HCEC 1CT (cell line): ENCODE results near the gene IL22RA1.

Experiments used
- DNase-seq: peaks from one replicate; pipeline ENCODE4 v3.0.0-alpha.2; 2017

The IL22RA1 gene

DNA sequence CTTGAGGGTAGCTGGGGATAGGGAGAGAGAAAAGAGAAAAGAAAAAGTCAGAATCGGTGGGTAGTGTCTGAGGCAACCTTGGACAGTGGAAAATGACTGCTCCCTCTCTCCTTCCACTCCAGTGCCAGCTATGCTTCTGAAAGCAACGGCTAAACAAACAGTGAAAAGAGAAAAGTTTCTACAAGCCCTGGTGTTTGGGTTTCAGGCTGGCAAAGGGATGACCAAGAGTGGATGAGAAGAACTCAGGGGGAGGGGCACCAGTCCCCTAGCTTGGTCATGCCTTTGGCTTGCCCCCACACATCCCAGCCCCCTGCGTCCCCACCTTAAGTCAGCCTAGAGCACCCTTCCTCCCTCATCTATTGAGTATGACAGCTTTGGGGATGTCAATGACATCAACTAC is 8.6 kb downstream of the IL22RA1 start:
- DNase-seq, result no peak

DNA sequence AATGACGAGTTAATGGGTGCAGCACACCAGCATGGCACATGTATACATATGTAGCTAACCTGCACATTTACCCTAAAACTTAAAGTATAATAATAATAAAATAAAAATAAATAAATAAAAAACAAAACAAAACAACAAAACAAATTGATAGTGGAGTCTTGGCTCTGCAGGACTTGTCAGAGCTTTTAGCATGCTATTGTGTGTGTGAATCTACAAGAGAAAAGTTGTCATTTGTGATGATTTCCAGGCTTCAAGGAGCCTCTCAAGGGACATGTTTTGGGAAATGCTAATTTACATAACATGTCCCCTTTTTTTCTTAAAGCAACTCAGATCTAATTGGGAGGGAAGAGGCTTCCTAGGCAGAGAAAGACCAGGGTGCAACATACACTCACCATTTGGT is 9.1 kb downstream of the IL22RA1 start:
- no peak for DNase-seq

DNA sequence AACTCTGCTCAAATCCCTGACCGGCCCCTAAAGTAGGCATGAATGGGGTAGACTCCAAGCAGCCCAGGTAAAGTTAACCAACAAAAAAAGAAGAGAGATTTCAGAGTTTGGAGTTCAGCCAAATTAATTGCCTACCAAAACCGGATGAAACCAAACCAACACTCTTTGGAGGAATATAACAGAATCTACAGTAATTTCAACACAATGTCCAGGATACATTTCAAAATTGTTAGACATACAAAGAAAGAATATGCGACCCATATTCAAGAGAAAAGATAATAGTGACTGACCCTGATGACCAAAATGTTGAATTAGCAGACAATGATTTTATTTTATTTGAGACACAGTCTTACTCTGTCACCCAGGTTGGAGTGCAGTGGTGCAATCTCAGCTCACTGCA is 12.6 kb downstream of the IL22RA1 start:
- DNase-seq, result no peak

DNA sequence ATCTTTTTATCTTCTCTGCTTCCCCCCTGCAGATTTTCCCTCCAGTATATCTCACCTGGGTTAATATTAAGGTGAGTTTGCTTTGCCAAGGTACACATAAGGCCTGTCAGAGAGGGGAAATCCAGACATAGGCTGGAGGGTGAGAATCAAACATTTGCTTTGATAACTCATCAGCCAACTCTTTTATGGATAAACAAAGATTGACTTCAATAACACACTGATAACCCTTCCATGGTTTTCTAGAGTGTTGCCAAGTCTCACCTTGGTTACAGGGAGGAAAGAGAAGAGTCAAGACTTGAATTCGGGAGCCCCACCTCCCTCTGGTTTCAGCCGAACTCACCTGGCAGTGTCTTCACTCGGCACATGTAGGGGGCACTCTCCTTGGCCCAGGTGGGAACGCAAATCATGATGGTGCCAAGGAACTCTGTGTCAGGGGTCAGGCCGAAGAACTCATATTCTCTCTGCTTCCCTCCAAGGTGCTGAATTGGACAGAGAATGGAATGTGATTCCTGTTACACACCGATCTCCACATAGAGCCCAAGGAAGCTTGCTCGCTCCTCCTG is 15.1 kb downstream of the IL22RA1 start:
- no peak for DNase-seq

DNA sequence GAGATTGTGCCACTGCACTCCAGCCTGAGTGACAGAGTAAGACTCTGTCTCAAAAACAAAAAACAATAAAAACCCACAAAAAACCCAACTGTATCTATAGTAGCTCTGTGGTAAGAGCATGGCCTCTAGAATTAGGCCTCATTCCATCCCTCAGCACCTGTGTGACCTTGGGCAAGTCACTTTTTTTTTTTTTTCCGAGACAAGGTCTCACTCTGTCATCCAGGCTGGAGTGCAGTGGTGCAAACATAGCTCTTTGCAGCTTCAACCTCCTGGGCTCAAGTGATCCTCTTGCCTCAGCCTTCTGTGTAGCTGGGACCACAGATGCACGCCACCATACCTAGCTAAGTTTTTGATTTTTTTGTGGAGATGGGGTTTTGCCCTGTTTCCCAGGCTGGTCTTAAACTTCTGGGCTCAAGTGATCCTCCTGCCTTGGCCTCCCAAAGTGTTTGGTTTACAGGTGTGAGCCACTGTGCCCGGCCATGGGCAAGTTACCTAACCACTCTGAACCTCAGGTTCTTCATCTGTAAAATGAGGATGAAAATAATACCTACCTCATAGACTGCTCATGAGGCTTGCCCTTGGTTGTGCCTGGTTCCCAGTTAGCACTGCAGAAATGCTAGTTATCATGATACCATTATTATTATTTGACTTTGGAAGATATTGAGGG is 15.7 kb downstream of the IL22RA1 start:
- no peak for DNase-seq

DNA sequence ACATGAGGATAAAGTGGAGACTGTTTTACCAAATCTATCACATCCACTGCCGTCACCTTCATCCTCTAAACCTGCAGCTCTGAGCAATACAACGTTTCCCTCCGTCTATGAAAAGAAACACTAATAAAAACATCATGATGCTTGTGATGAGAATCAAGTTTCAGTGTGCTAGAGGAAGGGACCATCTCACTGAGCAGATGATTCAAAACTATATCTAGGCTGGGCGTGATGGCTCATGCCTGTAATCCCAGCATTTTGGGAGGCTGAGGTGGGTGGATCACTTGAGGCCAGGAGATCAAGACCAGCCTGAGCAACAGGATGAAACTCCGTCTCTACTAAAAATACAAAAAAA is 16.3 kb downstream of the IL22RA1 start:
- DNase-seq, result peak; percentile 15

DNA sequence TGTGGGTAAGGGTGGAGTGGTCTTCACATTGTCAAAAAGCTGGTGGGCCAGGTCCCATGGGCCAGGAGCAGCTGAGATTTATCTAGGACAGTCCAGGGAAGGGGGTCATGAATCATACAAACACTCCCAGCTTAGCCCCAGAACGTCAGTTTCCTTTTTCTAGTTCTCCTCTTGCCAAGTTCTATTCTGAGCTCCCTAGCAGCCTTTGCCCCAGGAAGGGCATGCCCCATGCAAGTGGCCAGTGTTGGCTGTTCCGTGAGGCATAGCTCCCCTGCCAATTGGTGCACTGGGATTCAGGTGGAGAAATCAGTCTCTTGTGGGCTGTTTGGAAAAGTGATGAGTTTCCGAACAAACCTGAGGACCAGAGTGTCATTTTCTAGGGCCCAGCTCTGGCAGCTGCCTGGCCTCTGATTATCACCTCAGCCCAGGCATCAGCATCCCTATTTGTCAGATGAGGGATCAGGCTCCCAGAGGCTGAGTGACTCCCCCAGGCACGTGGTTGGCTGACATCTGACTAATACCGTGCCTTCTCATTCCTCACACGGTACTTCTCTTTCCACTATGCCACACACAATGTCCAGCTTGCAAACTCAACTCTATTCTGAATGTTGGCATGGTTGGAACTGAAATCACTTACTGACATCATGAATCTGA is 16.8 kb downstream of the IL22RA1 start:
- DNase-seq, result peak; percentile 62

DNA sequence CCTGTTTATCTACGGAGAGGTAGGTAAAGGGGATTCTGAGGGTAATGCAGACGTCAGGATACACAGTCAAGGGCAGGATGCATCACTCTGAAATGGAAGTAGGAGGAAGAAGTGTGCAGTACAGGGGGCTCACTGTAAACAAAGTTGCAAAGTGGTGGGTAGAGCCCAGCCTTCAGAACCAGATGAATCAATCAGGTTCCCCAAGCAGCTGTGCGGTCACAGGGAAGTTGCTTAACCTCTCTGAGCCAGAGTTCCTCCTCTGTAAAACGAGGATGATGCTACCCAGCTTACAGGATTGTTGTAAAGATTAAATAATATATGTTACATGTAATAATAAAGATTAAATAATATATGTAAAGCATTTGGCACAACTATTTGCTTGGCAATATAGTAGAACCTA is 17.5 kb downstream of the IL22RA1 start:
- DNase-seq, result no peak

DNA sequence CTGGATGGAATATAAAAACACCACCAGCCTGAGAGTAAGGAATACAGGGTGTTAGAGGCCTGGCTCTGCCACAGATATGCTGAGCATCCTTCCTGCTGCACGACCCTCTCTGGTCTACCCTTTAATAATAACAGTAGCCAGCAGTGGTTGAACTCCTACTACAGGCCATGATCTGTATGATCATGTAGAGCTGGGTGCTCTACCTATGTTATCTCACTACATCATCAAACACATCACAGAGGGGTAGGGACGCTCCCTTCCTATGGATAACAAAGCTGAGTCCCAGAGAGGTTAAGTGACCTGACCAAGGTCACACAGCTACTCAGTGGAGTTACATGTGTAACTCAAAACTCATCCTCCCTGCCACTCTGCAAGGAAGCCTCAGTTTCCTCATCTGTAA is 18.0 kb downstream of the IL22RA1 start:
- no peak for DNase-seq

DNA sequence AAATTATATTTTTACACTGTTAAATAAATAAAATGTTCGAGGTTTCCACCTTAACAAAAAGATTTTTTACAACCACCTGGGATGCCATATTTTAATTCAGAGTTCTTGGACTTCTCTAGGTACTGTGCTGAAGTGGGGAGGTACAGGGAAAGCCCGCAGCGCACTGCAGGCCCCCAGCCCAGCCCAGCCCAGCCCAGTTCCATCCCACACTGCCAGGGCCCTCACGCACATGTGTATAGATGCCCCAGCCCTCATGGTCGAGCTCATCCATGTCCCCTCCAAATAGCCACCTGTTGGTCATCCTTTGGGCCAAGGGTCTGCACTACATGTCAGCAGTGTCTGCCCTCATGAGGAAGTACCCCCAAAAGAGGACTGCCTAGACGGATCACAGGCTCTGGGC is 19.3 kb downstream of the IL22RA1 start:
- no peak for DNase-seq

DNA sequence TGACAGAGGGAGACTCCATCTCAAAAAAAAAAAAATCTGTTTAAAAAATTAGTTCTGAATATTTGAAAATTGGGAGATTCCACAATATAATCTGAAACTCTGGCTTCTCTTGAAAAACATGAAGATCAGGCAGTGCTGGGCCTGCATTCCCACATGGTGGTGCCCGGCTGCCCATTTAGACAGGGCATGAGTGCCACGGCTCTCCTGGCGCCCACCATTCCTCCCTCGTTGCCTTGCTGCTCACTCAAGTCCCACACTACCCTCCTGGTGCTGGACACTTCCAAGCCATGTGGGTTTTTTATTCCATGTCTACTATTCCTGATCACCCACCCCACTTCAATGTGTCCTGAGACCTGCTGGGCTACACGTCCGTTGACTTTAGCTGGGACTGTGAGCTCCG is 20.2 kb downstream of the IL22RA1 start:
- DNase-seq, result no peak

DNA sequence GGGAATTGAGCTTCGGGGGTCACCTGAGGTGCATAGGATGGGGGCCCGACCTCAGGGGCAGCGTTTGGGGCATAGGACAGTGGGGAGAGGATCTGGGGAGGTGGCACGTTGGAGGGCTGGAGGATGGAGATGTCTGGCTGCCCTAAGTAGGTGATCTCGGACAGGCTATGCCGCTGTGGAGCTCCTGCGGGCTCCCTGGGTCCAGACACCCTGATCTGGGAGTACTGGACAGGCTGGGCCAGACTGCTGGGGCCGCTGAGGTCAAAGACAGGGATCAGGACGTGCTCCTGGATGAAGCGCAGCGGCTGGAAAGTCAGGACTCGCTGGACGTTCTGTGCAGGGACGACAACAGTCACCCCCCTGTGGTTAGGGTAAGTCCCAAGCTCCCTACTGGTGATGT is 21.5 kb downstream of the IL22RA1 start:
- DNase-seq, result no peak

DNA sequence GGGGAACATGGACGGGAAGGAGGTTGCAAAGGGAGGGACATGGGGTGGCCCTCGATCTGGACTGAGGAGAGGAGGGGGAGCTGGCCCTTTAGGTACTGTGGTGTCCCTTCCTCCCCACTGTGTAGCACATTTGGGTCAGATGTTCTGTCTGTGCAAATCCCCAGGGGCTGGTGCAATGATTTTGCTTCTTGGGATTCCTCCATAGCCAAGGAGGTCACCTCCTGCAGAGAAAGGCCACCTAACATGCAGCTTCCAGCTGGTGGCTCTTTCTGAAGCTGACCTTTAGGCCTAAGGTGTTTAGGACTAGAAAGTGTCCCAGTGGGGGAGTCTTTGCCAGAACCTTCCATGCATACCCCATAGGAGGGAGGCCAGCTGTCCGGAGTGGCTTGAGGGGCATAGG is 22.0 kb downstream of the IL22RA1 start:
- no peak for DNase-seq

DNA sequence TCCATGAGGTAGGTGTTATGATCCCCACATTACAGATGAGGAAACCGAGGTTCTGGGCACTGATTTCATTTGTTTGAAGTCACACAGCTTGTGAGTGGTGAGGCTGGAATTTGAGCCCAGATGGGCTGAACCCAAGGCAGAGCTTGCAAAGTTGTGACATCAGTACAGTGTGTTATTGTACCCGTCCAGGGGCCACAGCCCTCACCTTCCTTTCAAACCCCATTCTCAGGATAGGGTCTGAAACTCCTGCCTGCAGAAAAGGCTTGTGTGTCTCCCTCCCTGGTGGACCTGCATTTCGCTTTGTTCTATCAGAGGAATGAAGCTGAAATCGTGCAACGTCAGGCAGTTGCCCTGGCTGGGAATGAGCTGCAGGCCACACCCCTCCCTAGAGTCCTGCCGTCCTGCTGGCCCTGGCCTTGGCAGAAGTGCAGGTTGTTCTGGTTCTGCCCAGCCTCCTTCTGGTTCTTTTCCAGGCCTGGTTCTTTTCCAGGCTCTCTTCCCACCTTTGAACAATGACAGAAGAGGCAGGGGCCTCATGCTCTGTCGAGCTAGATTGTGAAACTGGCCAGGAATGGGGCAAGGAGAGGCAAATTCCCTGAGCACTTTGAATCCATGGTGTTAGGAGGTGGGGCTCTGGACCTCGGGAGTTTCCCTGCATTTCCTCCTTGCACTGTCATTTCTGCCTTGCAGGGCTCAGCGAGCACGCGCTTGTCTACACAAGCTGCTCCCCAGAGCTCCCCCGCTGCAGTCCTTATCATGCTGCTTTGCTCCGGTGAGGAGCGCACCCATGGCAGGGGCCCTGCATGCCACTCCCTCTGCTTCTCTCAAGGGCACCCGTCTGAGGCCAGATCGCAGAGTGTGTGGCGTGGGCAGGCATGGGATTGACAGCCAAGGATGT is 22.8 kb downstream of the IL22RA1 start:
- no peak for DNase-seq

DNA sequence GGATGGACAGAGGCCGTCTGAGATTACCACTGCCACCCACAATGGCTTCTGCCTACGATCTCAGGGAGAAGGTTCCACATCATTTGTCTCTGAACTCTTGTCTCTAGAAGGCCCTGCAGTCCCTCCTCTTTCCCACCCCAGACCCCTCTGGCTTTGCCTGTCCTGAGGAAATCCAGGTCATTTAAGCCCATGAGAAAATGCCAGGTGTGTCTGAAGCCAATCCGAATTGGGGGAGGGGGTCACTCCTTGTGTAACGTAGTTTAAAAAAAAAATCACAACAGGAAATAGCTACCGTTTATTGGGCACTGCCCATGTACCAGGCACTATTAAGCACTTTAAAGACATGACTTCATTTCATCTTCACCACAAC is 23.5 kb downstream of the IL22RA1 start:
- DNase-seq, result no peak

DNA sequence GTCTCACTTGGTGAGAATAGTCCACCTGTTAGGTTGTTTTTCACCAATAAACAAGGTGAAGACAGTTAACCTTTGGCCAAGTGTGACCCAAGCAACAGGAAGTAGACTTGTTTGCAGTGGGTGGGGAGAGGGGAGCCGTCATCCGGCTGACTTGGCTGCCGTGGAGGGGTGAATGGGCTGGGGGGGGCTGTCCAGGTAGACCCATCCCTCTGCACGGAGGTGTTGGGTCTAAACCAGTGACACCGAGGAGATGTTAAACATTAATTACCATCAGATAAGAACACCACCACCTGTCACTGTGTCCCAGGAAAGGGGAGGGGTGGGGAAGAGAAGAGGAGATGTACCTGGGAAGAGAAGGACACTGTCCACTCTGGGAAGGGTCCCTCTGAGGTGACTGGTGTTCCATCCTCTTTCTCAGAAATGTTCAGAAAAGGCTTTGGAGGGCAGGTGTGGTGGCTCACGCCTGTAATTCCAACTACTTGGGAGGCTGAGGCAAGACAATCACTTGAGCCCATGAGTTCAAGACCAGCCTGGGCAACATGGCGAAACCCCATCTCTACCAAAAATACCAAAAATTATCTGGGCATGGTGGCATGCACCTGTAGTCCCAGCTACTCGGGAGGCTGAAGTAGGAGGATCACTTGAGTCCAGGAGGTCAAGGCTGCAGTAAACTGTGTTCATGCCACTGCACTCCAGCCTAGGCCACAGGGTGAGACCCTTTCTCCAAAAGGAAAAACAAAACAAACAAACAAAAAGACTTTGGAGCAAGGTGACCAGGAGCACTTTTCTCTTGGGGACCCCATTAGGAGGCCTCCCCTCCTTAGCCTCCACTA is 24.3 kb downstream of the IL22RA1 start:
- DNase-seq, result no peak

DNA sequence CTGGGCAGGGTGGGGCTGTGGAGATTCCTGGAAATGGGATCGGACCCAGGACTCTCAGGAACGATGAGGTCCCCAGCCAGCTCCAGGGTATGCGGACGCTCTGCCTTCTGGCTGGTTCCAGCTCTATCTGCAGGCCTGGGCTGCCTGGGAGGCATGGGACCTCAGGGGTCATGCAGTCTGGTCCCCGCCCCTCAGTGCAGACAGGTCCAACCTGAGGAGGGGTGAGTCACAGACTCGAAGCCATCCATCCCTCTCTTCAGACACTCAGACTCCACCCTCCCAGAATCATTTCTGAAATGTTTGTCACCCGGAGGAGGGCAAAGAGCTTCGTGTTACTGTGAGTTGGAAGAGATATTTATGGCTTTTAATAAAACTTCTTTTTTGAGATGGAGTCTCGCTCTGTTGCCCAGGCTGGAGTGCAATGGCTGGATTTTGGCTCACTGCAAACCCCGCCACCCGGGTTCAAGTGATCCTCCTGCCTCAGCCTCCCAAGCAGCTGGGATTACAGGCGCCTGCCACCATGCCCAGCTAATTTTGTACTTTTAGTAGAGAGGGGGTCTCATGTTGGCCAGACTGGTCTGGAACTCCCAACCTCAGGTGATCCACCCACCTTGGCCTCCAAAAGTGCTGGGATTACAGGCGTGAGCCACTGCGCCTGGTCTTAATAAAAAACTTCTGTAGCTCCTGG is 25.1 kb downstream of the IL22RA1 start:
- peak; percentile 18 for DNase-seq

DNA sequence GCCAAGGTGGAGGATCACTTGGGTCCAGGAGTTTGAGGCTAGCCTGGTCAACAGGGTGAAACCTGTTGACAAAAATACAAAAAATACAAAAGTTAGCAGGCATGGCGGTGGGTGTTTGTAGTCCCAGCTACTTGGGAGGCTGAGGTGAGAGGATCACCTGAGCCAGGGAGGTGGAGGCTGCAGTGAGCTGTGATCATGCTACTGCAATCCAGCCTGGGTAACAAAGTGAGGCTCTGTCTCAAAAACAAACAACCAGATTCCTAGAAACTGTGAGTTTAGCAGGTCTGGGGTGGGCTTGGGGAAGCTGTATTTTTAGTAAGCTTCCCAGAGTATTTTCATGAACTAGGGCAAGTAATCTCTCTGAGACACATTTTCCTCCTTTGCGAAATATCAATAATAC is 25.8 kb downstream of the IL22RA1 start:
- DNase-seq, result no peak

DNA sequence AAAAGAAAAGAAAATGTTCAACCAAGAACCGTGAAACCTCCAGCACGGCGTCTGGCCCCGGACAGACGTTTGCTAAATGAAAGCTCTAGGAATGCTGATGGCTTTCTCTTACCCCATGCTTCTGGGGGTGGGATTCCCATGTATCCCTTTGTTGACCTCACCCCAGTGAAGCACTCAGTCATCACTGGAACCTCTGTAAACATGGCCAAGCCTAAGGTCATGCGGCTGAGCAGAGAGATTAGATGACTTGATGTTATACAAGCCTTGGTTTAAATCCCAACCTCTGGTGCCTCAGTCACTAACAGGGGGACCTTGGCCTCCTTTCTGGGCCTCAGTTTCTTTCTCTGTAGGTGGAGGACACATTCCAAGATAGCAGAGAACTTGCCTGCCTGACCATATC is 28.2 kb downstream of the IL22RA1 start:
- DNase-seq, result no peak

DNA sequence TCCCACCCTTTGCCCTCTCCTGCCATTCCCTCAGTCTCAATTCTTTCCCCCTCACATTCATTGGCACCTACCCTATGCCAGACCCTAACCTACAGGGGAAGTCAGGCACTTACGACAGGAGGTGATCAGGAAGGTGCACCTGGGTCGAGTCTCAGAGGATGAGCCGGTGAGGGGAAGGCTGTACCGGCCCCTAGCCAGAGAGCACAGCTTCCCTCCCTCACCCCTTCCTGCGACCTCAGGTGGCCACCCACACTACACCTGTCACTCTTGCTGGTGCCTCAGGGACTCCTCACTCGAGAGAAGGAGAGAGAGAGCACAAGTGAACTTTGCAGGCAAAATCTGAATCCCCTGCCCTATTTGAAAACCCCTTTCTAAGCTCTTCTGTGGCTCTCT is 29.3 kb downstream of the IL22RA1 start:
- DNase-seq, result no peak

DNA sequence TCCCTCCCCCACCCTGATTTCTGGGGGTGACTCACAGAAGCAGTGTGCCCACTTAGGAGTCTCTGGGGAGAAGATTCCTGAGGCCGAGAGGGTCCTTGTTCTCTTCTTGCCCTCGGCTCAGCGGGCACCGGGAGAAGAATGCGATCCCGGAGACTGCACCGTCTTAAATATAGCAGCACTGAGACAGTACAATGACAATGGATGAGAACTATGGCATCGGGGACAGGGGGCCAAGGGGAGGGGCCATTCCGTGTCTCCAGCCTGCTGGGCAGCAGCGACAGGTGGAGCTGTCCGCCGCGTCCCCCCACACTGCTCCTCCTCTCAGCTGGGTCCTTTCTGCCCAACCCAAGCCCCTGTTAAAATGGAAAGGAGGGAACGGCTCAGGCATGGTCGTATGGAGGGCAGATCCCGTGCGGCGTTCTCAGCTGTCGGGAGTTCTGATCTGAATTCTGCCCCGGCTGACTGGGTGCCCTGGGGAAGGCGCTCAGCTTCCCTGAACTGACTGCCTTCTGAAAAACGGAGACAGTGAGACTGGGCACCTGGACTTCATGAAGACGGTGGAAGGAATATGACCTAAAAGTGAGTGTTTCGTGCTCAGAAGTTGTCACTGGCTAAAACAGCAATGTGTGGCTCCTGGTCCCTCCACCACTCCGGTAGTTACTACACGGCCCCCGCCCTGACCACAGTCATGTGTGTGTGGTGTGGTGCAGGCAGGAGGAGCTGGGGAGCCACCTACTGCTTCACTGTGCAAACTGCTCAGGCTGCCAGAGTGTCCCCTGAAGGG is 30.8 kb downstream of the IL22RA1 start, which contains the start of gene MYOM3:
Gene MYOM3 (minus strand): TSS at position 140 of the 784 bp plus-strand sequence. CDS start 3,499 bp downstream, outside the sequence.
- DNase-seq, result peak; percentile 49
